ENCODE data around the gene ACTN2.
"Not testable (repeated sequence)": the region's sequence is repeated elsewhere in the genome, so short reads cannot be mapped to it uniquely, and the experiment has no call there.

Gene ACTN2

DNA sequence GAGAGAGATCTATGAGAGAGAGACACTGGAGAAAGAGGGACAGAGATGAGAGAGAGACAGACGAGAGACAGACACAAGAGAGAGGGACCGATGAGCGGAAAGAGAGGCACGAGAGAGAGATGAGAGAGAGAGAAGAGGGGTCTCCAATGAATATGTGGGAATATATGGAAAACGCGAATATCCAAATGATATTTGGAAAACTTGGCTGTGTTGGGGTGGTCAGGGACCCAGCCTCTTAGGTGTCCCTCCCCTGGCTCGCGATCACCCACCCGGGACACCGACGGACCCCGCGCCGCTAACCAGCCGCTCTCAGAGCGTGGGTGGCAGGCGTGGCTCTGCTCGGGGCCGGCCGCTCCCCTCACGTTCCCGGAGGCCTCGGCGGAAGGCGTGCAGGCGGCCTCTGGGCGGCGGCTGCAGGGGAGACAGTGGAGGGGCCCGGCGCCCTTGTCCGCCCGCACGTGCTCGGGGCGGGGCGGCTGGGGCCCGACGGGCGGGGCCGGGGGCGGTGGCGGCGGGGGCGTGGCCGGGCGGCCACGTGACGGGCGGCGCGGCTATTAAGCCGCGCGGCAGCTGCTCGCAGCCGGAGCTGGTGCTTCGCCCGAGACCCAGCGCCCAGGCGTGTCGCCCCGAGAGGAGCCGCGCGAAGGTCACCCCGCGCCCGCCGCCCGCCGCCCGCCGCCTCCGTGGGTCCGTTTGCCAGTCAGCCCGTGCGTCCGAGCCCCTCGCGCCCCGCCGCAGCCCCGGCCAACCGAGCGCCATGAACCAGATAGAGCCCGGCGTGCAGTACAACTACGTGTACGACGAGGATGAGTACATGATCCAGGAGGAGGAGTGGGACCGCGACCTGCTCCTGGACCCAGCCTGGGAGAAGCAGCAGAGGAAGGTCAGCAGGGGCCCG, at the start of gene ACTN2:
TSS of gene ACTN2 (plus strand) at position 583 of the 898 bp plus-strand sequence. CDS start at position 758, 175 bp downstream.
- no peak for DNase-seq

DNA sequence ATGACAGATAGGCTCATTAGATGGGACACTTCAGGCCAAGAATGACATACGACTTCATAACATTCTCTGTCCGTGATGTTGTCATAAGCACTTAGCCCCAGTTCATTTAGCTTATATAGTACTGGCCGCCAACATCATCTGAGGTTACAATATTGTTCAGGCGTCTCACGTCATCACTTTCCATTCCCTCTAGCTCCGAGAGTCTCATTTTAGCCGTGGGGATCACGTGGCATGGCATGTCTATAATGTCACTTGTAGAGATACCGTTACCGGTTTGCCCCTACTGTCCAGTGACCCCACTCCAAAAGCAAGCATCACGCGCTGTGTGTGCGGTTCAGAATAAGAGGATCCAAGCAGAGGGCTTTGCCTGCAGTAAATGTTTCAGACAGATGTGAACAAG, 47.4 kb upstream of the ACTN2 start:
- DNase-seq: no peak

DNA sequence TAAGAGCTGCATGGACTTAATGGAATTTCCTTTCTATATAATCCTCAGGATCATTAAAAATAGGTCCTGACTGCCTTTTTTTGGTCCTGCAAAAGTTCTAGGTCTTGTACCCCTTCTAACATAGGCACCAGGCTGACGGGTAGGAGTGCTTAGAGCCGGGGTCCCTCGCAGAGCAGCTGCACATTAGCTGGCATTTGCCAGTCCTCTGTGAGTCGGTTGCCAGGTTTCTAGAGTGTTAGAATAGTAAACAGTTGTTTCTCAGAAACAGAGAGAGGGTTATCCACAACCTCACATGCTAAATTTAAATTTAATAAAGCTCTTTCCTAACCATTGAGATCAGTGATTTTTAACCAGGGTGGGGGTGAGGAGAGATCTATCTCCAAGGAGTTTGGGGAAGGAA, 46.6 kb upstream of the ACTN2 start:
- no peak for DNase-seq

DNA sequence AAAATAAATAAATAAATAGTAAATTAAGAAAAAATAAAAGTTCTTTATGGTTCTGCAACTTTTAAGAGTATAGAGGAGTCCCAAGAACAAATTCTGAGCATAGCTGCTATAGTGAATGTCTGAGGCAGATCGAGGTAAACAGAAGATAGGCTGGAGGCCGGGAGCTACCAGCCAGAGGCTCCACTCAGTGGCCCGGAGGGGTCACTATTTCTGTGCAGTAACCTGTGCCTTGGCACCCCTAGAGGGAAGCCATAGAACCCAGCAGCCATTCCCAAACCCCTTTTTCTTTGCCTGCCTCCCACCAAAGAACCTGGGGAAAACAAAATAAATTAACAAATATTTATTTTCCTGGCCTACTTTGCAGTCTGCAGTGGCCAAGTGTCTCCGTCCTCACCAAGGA, 43.5 kb upstream of the ACTN2 start:
- no peak for DNase-seq

GRCh38 chr1:236645016-236645680, 41.2 kb upstream of the ACTN2 start:
- no peak for DNase-seq

DNA sequence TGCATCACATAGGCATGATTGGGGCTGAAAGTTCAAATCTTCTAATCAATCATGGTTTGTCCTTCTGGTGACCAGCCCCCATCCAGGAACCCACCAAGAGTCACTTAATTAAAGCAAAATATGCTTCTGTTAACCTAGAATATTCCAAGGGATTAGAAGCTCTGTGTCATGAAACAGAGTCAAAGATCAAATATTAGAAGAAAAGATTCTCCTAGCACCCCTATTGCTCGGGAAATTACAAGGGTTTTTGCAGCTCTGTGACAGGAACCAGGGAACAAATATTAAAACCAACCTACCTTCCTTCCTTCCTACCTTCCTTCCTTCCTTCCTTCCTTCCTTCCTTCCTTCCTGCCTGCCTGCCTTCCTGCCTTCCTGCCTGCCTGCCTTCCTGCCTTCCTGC, 31.8 kb upstream of the ACTN2 start:
- no peak for DNase-seq

GRCh38 chr1:236654957-236655356, 31.3 kb upstream of the ACTN2 start:
- no peak for DNase-seq

- no peak for DNase-seq
These were observed 28.9 kb upstream of the ACTN2 start for GRCh38 chr1:236657398-236657797.

- no peak for DNase-seq
These were observed 26.3 kb upstream of the ACTN2 start for GRCh38 chr1:236659792-236660587.

DNA sequence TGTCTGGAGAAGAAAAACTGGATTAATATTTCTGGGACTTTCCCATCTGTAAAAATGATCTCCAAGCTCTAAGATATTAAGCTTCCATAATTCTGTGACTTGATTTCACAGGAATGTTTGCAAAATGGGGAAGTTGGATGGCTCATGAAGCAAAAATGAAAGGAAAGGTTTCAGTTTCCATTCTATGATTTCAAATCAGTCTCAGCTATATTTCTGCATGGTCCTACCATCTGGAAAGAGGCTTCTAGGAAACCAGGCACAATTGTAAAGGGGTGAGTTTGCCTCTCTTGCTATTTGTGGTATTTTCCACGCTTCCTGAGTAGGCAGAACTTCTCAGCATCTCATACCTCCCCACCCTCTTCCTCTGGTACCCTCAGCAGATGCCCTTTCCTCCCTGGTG, 22.4 kb upstream of the ACTN2 start:
- DNase-seq: no peak

- not testable (repeated sequence) for DNase-seq
These were observed 17.4 kb upstream of the ACTN2 start for GRCh38 chr1:236668909-236669308.

GRCh38 chr1:236670060-236670459, 16.2 kb upstream of the ACTN2 start:
- DNase-seq: no peak

DNA sequence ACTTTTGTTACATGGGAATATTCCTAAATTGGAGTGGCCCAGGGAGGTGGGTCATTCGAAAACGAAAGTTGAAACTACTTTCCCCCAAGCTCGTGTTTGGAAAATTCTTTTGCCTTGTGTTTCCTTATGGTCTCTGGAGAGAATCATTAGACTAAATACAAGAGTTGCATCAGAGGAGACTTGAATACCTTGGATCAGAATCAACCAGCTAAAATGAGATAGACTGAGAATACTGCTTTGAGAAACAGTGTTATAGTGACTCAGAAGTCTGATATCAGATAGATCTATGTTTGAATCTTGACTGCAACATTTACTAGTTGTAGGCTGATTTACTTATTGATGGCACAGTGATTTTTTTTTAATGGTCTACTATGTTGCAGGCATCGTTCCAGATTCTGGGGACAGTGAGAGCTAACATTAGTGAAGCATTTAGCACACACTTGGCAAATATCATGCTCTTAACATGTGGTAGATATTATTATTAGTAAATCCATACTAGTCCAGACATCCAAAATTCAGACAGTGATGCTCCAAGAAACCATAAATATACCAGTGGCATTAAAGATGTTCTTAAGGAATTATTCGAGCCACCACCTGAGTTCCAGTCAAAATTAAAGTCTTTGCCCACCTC, 12.9 kb upstream of the ACTN2 start:
- no peak for DNase-seq

GRCh38 chr1:236677641-236678235, 8.6 kb upstream of the ACTN2 start:
- DNase-seq: no peak

DNA sequence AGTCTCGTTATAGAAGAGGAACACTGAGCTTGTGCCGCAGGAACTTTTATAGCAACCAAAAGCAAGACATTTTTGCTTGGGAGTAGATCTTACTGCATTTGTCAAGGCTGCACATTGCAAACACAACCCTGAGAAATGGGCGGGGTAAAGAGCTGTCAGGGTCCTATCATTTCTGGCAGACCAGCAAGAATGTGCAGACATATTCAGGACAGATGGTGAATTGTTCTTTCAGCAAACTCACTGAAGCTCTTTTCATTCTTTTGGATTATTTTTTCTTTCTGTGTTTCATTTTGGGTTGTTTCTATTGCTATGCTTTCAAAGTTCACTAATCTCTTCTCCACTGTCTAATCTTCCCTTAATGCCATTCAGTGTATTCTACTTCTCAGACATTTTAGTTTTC, 5.1 kb upstream of the ACTN2 start:
- no peak for DNase-seq

DNA sequence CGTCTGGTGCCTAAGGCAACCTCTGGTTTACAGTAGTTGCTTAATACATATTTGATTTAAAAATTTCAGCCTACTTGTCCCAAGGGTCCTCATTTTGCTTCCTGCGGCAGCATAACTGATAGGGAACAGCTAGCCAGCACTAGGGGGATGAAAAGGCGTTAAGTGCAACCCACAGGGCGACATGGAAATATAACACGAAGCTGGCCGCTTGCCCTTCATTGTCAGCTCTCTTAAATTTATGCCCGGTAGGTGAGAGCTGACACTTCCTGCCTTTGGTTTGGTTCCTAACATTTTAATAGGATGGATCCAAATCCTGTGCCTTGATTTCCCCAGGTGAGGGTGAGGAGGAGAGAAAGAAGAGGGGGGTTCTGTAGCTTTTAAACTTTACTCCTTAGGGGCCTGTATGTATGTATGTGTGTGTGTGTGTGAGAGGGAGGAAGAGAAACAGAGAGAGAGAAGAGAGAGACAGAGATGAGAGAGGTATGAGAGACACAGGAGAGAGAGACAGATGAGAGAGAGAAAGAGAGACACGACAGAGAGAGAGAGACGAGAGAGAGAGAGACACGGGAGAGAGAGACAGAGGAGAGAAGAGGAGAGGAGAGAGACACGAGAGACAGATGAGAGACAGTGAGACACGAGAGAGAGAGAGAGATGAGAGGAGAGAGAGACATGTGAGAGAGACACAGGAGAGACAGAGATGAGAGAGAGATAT, 938 bp upstream of the ACTN2 start:
- DNase-seq: no peak

GRCh38 chr1:236686815-236687160, 489 bp downstream of the ACTN2 start:
- no peak for DNase-seq

DNA sequence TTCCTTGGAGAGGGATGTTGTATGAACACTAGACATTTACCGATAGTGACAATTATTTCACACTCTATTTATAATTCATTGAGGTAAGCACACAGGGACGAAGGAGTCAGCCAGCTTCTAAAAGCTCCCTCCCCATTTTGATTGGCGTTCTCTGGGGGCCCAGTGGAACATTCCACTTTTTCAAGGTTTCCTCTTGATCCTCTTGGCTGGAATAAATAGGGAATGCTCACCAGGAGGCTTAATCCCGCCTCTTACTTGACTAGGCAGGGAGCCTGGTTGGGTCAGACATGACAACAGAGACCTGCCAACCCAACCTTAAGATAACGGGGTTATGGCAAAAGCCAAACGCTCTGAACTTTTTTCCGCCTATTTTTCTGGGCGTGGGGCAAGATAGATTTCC, 974 bp downstream of the ACTN2 start:
- no peak for DNase-seq

GRCh38 chr1:236688705-236689104, 2.4 kb downstream of the ACTN2 start:
- no peak for DNase-seq

DNA sequence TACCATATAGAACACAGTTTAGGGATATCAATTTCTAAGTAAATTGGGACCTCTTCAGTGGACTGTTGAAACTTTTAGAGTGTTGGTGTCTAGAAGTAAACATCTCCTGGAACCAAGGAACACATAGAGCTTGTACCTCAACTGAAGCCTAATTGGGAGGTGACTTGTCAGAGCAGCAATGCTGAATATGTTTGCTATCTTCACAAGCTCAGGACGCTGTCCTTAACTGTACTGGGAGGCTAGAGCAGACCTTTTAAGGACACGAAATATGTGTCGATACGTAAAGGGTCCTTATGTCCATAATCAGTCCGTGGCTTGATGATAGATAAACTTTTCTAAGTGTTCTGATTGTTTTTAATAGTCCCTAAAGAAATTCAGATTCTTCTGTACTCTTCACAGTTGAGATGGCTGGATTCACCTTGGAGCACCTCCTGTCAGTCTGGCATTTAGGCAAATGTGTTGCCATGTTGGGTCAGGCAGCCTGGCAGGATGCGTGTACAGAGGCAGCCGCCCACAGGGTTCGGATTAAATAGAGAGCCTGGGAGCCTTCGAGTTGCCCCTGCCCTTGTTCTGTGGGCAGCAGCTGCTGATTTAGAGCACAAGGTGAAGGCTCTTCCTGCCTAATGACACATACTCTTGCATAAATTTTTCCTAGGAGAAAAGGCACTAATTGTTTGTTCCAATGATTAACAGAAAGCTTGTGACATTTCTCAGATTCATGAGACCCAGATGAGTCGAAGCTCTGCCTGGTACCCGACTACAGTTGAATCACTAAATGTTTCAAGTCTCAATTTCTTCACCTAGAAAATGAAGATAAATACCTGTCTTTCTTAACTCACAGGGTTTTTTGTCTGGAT, 3.6 kb downstream of the ACTN2 start:
- no peak for DNase-seq

GRCh38 chr1:236691348-236691747, 5.0 kb downstream of the ACTN2 start:
- DNase-seq: no peak

All from NCI-H2107 (cell line).